GM18909 (cell line): ENCODE measurements around the gene DIS3L2.

Experiments used
- ATAC-seq: cut with Tn5 transposase; IDR thresholded peaks from one replicate; pipeline ENCODE4 v1.9.1; 2021; ENCODE audit warnings: mild to moderate bottlenecking; ENCODE audit not compliant: unreplicated experiment, poor library complexity

Gene DIS3L2

DNA sequence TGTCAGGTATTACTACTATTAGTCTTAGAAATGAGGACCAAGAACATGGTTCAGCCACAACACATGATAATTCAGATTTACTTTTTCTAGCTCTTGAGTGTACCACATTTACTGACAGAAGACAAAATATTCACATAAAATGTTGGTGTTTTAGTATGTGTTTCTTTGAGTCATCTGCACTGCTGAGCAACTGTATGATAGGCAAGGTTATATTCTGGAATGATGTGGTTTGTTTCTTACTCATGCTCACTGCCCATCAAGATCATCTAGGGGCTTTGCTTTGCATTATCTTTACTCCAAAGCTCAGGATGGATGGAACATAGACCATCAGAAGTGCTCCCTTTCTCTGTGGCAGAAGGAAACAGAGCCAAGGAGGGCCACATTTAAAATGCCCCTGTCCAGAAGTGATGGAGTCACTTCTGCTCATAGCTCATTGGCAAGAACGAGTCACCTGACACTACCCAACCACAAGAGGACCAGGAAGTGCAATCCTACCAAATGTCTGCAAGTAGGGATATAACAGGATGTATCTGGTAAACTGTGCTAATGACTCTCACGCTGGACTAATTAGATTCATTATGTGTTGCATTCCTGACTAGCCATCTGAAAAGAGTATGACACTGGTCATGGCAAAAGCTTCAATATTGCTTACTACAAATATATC lies 81.5 kb downstream of the DIS3L2 start:
- no peak for ATAC-seq

- ATAC-seq, result no peak
These were observed 82.5 kb downstream of the DIS3L2 start for GRCh38 chr2:232043966-232044365.

- no peak for ATAC-seq
These were observed 87.8 kb downstream of the DIS3L2 start for GRCh38 chr2:232049350-232049749.

GRCh38 chr2:232052591-232052990 lies 91.1 kb downstream of the DIS3L2 start:
- no peak for ATAC-seq

- no peak for ATAC-seq
These were observed 92.3 kb downstream of the DIS3L2 start for GRCh38 chr2:232053777-232054176.

DNA sequence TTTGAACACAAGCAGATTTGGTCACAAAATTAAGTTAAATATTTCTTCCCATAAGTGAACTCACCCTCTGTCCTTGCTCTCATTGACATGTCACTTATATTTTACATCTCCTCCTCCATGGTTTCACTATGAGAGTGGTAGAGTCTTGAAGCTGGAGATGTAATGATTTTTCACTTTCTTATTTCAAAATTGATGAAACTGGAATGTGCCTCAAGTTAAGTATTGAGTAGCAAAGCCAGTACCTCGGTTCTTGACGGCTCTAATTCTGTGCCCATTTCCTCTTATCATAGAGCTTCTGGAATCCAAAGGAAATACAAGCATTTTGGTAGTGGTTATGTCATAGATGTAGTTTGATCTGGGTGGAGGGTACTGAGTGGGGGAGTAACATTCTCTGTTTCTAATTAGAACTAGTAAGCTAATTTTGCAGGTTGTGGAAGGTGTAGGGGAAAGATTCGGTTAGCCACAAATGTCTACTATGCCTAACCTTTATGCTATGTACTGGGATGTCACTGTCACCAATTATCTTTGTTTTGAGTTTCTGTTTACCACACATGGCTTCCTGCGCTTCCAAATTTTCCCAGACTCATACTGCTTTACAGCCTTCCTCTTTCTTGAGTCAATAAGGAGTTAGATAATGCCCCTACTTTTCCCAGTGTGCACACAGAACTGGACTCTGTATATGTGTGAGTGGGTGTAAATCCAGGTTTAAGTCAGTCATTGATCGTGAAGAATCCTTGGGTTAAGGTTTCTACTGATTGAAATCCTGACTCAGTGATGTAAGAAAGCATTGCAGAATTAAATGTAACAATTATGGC lies 96.8 kb downstream of the DIS3L2 start:
- no peak for ATAC-seq

- no peak for ATAC-seq
These were observed 97.4 kb downstream of the DIS3L2 start for GRCh38 chr2:232058931-232059330.

- ATAC-seq, result no peak
These were observed 99.8 kb downstream of the DIS3L2 start for GRCh38 chr2:232061265-232061664.

DNA sequence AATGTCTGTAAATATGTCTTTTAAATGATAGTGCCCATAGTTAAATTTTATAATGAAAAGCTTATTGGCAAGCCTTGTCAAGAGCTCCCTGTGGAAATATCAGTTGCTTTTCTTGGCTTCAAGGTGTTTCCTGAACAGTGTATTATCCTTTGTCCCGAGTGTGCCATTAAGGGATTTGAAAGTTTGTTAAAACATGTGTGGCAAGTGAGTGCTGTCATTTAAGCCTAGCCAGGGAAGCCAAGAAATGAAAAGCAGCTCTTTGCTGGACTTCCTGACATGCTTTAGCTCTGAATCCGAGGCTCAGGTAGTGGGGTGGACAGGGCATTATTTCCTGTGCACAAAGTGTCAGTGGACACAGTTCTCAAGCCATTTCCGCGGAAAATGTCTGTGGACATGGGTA lies 111.5 kb downstream of the DIS3L2 start:
- no peak for ATAC-seq

DNA sequence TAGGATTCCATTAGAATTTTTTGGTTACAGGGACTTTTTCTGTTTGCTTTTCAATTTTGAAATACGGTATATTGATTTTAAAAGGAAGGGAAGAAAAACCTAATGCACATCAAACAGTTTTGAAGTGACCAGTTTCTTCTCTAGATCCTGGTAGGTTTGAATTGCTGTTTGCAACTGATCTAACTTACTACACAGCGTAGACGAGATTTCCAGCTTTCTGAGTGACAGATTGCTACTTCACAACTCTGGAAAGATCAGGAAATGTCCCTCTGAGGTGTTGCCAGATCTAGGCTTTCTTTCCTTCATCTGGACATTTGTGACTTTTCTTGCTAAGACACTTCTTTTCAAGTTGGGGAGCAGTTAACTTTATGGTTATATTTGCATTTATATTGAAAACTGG lies 112.2 kb downstream of the DIS3L2 start:
- ATAC-seq, result no peak

GRCh38 chr2:232075080-232075479 lies 113.6 kb downstream of the DIS3L2 start:
- no peak for ATAC-seq

- ATAC-seq, result no peak
These were observed 114.3 kb downstream of the DIS3L2 start for GRCh38 chr2:232075859-232076258.

DNA sequence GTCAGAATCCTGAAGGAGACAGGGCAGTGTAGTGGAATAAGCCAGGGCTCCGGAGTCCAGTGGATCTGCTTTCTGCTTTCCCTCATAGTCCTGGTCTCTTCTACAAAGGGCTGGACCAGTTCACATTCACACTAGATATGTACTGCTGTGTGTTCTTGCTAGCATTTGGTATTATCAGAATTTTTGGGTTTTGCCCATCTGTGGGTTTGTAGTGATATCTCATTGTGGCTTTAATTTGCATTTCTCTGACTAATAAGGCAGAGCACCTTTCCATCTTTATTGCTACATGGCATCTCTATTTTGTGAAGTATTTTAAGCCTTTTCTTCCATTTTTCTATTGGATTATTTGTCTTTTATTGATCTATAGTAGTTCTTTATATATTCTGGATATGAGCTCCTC lies 114.8 kb downstream of the DIS3L2 start:
- no peak for ATAC-seq

DNA sequence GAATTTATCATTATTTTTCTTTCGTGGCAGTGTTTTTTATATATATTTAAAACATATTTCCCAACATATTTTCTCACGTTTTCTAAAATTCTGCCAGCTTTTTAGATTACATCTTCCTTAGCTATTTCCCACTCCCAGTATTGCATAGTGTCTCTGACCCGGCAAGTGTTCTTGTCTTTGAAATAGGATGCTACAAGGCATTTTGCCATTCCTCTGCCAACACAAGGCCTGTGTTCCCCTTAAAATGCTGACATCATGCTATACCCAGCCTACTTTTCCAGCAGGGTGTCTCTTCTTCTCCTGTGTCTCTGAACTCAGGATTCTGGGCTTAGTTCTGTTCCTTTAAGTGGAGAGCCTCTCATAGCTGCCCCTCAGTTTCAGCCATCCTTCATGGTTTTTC lies 115.2 kb downstream of the DIS3L2 start:
- no peak for ATAC-seq

GRCh38 chr2:232085164-232085563 lies 123.7 kb downstream of the DIS3L2 start:
- ATAC-seq, result no peak

DNA sequence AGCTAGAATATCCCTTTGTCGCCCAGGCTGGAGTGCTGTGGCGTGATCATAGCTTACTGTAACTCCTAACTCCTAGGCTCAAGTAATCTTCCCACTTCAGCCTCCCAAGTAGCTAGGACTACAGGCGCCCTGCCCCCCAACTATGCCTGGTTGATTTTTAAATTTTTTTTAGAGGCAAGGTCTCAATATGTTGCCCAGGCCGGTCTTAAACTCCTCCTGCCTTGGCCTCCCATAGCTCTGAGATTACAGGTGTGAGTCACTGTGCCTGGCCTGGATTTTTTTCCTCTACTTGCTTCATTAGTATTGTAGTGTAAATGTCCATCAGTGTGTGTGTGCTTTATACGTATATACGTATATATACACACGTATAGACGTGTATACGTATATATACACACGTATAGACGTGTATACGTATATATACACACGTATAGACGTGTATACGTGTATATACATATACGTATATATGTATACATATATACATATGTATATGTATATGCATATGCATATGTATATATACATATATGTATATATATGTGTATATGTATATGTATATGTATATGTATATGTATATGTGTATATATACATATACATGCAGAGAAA lies 124.4 kb downstream of the DIS3L2 start:
- no peak for ATAC-seq

GRCh38 chr2:232088771-232089170 lies 127.3 kb downstream of the DIS3L2 start:
- ATAC-seq, result no peak

- ATAC-seq, result no peak
These were observed 132.7 kb downstream of the DIS3L2 start for GRCh38 chr2:232094201-232094600.

DNA sequence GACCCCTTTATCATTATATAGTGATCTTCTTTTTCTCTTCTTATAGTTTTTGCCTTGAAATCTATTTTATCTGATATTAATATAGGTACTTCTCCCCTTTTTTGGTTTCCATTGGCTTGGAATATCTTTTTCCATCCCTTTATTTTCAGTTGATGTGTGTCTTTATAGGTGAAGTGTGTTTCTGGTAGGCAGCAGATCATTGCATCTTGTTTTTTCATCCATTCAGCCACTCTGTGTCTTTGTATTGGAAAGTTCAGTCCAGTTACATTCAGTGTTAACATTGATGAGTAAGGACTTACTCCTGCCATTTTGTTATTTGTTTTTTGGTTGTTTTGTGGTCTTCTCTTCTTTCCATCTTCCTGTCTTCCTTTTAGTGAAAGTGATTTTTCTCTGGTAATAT lies 133.4 kb downstream of the DIS3L2 start:
- ATAC-seq, result no peak

- ATAC-seq, result no peak
These were observed 135.7 kb downstream of the DIS3L2 start for GRCh38 chr2:232097260-232097659.

DNA sequence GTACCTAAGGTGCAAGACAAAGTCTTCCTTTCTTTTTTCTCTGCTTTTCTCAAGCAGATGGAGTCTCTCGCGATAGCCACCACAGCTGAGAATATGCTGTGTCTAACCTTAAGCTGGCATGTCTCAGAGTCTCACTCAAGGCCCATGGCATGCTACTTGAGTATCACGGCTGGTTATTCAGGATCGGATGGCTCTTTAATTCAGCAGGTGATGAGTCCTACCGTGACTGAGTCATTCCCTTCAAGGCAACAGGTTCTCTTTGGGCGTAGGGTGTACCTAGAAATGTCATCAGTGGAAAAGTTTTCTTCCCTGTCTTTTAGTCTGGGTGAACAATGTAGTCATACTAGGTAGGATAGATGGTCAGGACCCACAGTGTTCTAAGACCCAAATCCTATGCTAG lies 136.2 kb downstream of the DIS3L2 start:
- no peak for ATAC-seq

GRCh38 chr2:232102380-232102779 lies 140.9 kb downstream of the DIS3L2 start:
- no peak for ATAC-seq
